H9 (cell line): ENCODE measurements around the gene GSTO2. TPM values are rescaled to one million over a fixed set of nuclear protein-coding genes. Genes with fewer than 3 reads are reported as not detected.

ENCODE experiments used
- DNase-seq: peaks from one replicate; pipeline ENCODE4 v3.0.0-alpha.2; 2017
- H2AFZ ChIP-seq: one replicate; pipeline ENCODE4 v1.6.1; 2013; ENCODE audit warnings: mild to moderate bottlenecking, low read length, control low read depth, moderate library complexity
- H2AK5ac ChIP-seq: 2 replicates; pipeline ENCODE4 v1.6.1; 2013; ENCODE audit warnings: low read length, control low read depth, mixed read lengths; ENCODE audit not compliant: insufficient read length
- H2BK120ac ChIP-seq: one replicate; pipeline ENCODE4 v1.6.1; 2013; ENCODE audit warnings: low read depth, mild to moderate bottlenecking, low read length, control low read depth, inconsistent platforms; ENCODE audit not compliant: poor library complexity, severe bottlenecking
- H2BK12ac ChIP-seq: 2 replicates; pipeline ENCODE4 v1.6.1; 2013; ENCODE audit warnings: low read length, control low read depth, mixed read lengths, low read depth; ENCODE audit not compliant: insufficient read length
- H2BK15ac ChIP-seq: 2 replicates; pipeline ENCODE4 v1.6.1; 2013; ENCODE audit warnings: low read depth, low read length, control low read depth
- H2BK20ac ChIP-seq: one replicate; pipeline ENCODE4 v1.6.1; 2013; ENCODE audit warnings: low read depth, mild to moderate bottlenecking, low read length, control low read depth, inconsistent platforms; ENCODE audit not compliant: poor library complexity, severe bottlenecking
- H2BK5ac ChIP-seq: 2 replicates; pipeline ENCODE4 v1.6.1; 2013; ENCODE audit warnings: low read length, control low read depth, mixed read lengths; ENCODE audit not compliant: insufficient read length
- H3K14ac ChIP-seq: 2 replicates; pipeline ENCODE4 v1.6.1; 2013; ENCODE audit warnings: low read length, control low read depth; ENCODE audit not compliant: insufficient read depth
- H3K18ac ChIP-seq: 2 replicates; pipeline ENCODE4 v1.6.1; 2013; ENCODE audit warnings: low read depth, mild to moderate bottlenecking, mixed read lengths, low read length, control low read depth; ENCODE audit not compliant: insufficient read length
- H3K23ac ChIP-seq: 2 replicates; pipeline ENCODE4 v1.6.1; 2013; ENCODE audit warnings: low read length, control low read depth, mixed read lengths, low read depth; ENCODE audit not compliant: insufficient read length
- H3K23me2 ChIP-seq: 2 replicates; pipeline ENCODE4 v1.6.1; 2013; ENCODE audit warnings: low read depth, mild to moderate bottlenecking, mixed read lengths, low read length, control low read depth; ENCODE audit not compliant: insufficient read length, poor library complexity, severe bottlenecking
- H3K27ac ChIP-seq: 2 replicates; pipeline ENCODE4 v1.5.1; 2013; ENCODE audit warnings: low read length, control low read depth, mixed read lengths, low read depth; ENCODE audit not compliant: insufficient read length
- H3K27me3 ChIP-seq: 2 replicates; pipeline ENCODE4 v1.6.1; 2013; ENCODE audit warnings: low read length, control low read depth, inconsistent platforms; ENCODE audit not compliant: insufficient read depth
- H3K4ac ChIP-seq: 2 replicates; pipeline ENCODE4 v1.6.1; 2013; ENCODE audit warnings: low read depth, mild to moderate bottlenecking, control low read depth, inconsistent platforms, low read length, moderate library complexity
- H3K4me1 ChIP-seq: 2 replicates; pipeline ENCODE4 v1.6.1; 2013; ENCODE audit warnings: low read length, control low read depth, inconsistent platforms; ENCODE audit not compliant: insufficient read depth
- H3K4me2 ChIP-seq: 2 replicates; pipeline ENCODE4 v1.6.1; 2013; ENCODE audit warnings: low read length, control low read depth, mixed read lengths; ENCODE audit not compliant: insufficient read length, insufficient read depth
- H3K56ac ChIP-seq: 2 replicates; pipeline ENCODE4 v1.6.1; 2013; ENCODE audit warnings: low read depth, mild to moderate bottlenecking, mixed read lengths, low read length, control low read depth; ENCODE audit not compliant: insufficient read length
- H3K79me1 ChIP-seq: 2 replicates; pipeline ENCODE4 v1.6.1; 2013; ENCODE audit warnings: low read depth, mild to moderate bottlenecking, moderate library complexity, low read length, control low read depth, inconsistent platforms; ENCODE audit not compliant: insufficient read depth, poor library complexity, severe bottlenecking
- H3K79me2 ChIP-seq: 2 replicates; pipeline ENCODE4 v1.6.1; 2013; ENCODE audit warnings: low read length, control low read depth, inconsistent platforms; ENCODE audit not compliant: insufficient read depth
- H3K9ac ChIP-seq: 2 replicates; pipeline ENCODE4 v1.6.1; 2013; ENCODE audit warnings: low read length, control low read depth, mixed read lengths; ENCODE audit not compliant: insufficient read length; ENCODE audit errors: extremely low read depth
- H3K9me3 ChIP-seq: one replicate; pipeline ENCODE4 v1.6.1; 2013; ENCODE audit warnings: low read depth, low read length, inconsistent platforms; ENCODE audit not compliant: control insufficient read depth
- H3T11ph ChIP-seq: one replicate; pipeline ENCODE4 v1.6.1; 2013; ENCODE audit warnings: mild to moderate bottlenecking, low read length, control low read depth, inconsistent platforms
- H4K20me1 ChIP-seq: one replicate; pipeline ENCODE4 v1.6.1; 2013; ENCODE audit not compliant: control insufficient read depth, insufficient read length, insufficient read depth
- H4K5ac ChIP-seq: 2 replicates; pipeline ENCODE4 v1.6.1; 2013; ENCODE audit warnings: low read depth, mild to moderate bottlenecking, mixed read lengths, low read length, control low read depth; ENCODE audit not compliant: insufficient read length
- H4K8ac ChIP-seq: replicated peaks from 2 replicates; pipeline ENCODE4 v1.6.1; 2013; ENCODE audit warnings: low read length, control low read depth, mixed read lengths, low read depth; ENCODE audit not compliant: insufficient read length
- H4K91ac ChIP-seq: 2 replicates; pipeline ENCODE4 v1.6.1; 2013; ENCODE audit warnings: low read depth, mild to moderate bottlenecking, moderate library complexity, mixed read lengths, low read length, control low read depth; ENCODE audit not compliant: insufficient read length
- H3K27ac Mint-ChIP-seq, 3 experiments: 2 replicates in 2 of 3; 3 replicates in 1 of 3; pipeline ENCODE4 v1.8.0; 2020 to 2021; ENCODE audit warnings: mixed read lengths in 3 of 3, mild to moderate bottlenecking in 1 of 3, moderate library complexity in 1 of 3
- H3K27me3 Mint-ChIP-seq: 2 replicates; pipeline ENCODE4 v1.8.0; 2021; ENCODE audit warnings: low read depth, mild to moderate bottlenecking, moderate library complexity, mixed read lengths
- H3K36me3 Mint-ChIP-seq, 3 experiments: 2 replicates in 2 of 3; 3 replicates in 1 of 3; pipeline ENCODE4 v1.8.0; 2020 to 2021; ENCODE audit warnings: low read depth in 3 of 3, mixed read lengths in 3 of 3; ENCODE audit not compliant: insufficient read depth in 1 of 3
- H3K4me1 Mint-ChIP-seq, 2 experiments: 2 replicates each; pipeline ENCODE4 v1.8.0; 2020; ENCODE audit warnings: mixed read lengths in 2 of 2
- H3K4me3 Mint-ChIP-seq, 2 experiments: 2 replicates in 1 of 2; 3 replicates in 1 of 2; pipeline ENCODE4 v1.8.0; 2020 to 2021; ENCODE audit warnings: mild to moderate bottlenecking in 2 of 2, mixed read lengths in 2 of 2, moderate library complexity in 1 of 2
- H3K9me3 Mint-ChIP-seq, 2 experiments: 2 replicates in 1 of 2; 3 replicates in 1 of 2; pipeline ENCODE4 v1.8.0; 2020; ENCODE audit warnings: mild to moderate bottlenecking in 2 of 2, mixed read lengths in 2 of 2, moderate library complexity in 1 of 2
- WGBS: extraction: QIAGEN DNeasy Blood & Tissue Kit; methylation state at CpG from one replicate; pipeline ENCODE4 v1.1.7; 2013; ENCODE audit warnings: missing lambda C conversion rate, low lambda C conversion rate, mixed read lengths; ENCODE audit not compliant: insufficient read length; ENCODE audit errors: extremely low coverage; 5-methylcytosine and 5-hydroxymethylcytosine counted together
- total RNA-seq: library from RNA; stranded (reverse); gene quantifications from 2 replicates; pipeline ENCODE4 v1.2.1, GENCODE V29; 2021
- TF ChIP-seq, protein P1 (sequence below): fragments of 200-600 bp; sonication (generic); conservative IDR thresholded peaks from 3 replicates; pipeline ENCODE4 v1.8.0; 2021; ENCODE audit warnings: antibody characterized with exemption, mild to moderate bottlenecking

The GSTO2 gene
- total RNA-seq, 1 experiment from 2014 or later = 14.5 TPM

- H4K20me1 ChIP-seq = no peaks in the 10 kb centered on the region
- Mint-ChIP-seq H3K27me3 (no peaks in the 10 kb centered on the region), H3K36me3 (peaks cover 21 to 28% (median 28%) of the 10 kb centered on the region in 3 experiments), H3K9me3 (peaks cover 12 to 14% of the 10 kb centered on the region in 2 experiments), H3K4me1 (peaks cover 15 to 18% of the 10 kb centered on the region in 2 experiments), H3K4me3 (no peak overlapping the region), H3K27ac (no peak overlapping the region)
- no peaks in the 10 kb centered on the region for H3K27me3 ChIP-seq
- no peak overlapping the region for H2BK20ac ChIP-seq
- H2AK5ac ChIP-seq = no peak overlapping the region
- TF ChIP-seq, protein P1, sequence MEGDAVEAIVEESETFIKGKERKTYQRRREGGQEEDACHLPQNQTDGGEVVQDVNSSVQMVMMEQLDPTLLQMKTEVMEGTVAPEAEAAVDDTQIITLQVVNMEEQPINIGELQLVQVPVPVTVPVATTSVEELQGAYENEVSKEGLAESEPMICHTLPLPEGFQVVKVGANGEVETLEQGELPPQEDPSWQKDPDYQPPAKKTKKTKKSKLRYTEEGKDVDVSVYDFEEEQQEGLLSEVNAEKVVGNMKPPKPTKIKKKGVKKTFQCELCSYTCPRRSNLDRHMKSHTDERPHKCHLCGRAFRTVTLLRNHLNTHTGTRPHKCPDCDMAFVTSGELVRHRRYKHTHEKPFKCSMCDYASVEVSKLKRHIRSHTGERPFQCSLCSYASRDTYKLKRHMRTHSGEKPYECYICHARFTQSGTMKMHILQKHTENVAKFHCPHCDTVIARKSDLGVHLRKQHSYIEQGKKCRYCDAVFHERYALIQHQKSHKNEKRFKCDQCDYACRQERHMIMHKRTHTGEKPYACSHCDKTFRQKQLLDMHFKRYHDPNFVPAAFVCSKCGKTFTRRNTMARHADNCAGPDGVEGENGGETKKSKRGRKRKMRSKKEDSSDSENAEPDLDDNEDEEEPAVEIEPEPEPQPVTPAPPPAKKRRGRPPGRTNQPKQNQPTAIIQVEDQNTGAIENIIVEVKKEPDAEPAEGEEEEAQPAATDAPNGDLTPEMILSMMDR = no peak
- no CpG with 5 or more reads among the region's 4 CpGs for WGBS
- H3K56ac ChIP-seq = no peak overlapping the region
- no peak overlapping the region for H3K27ac ChIP-seq
- H4K5ac ChIP-seq = no peak overlapping the region
- no peak overlapping the region for H2BK15ac ChIP-seq
- no peak overlapping the region for H3K4ac ChIP-seq
- H4K8ac ChIP-seq = no peak overlapping the region
- no peak overlapping the region for H3K9ac ChIP-seq
- H3K14ac ChIP-seq = no peak overlapping the region
- H2BK120ac ChIP-seq = no peak overlapping the region
- no peak overlapping the region for H2BK5ac ChIP-seq
- H3K18ac ChIP-seq = no peak overlapping the region
- H3K23me2 ChIP-seq = no peaks in the 10 kb centered on the region
- H2AFZ ChIP-seq = no peak overlapping the region
- H3K9me3 ChIP-seq = peaks cover 5% of the 10 kb centered on the region
- H3K23ac ChIP-seq = no peak overlapping the region
- no peak for DNase-seq
- no peak overlapping the region for H4K91ac ChIP-seq
- H3K79me2 ChIP-seq = no peaks in the 10 kb centered on the region; the same call in 1 of the 2 replicates
- no peak overlapping the region for H2BK12ac ChIP-seq
- H3T11ph ChIP-seq = no peak overlapping the region
- no peaks in the 10 kb centered on the region for H3K79me1 ChIP-seq
- H3K4me2 ChIP-seq = no peak overlapping the region
- no peaks in the 10 kb centered on the region for H3K4me1 ChIP-seq
These were observed 39.5 kb downstream of the GSTO2 start for GRCh38 chr10:104308439-104308903.
